Measurements from ENCODE around the gene TPK1. TPM values are rescaled to one million over a fixed set of nuclear protein-coding genes. Genes with fewer than 3 reads are reported as not detected.

TPK1 gene
- total RNA-seq, 4 donors from 2014 or later, result 8.0 to 15.6 (median 11.1) TPM

- no peak for TF ChIP-seq CTCF (IDR thresholded peaks at IDR 0.05; ENCODE audit: low read depth)
Observed at GRCh38 chr7:144488977-144489376, 346.9 kb downstream of the TPK1 start.

GRCh38 chr7:144487901-144488300, 348.0 kb downstream of the TPK1 start:
- no peak for TF ChIP-seq CTCF (IDR thresholded peaks at IDR 0.05; ENCODE audit: low read depth)

- no peak for TF ChIP-seq CTCF (IDR thresholded peaks at IDR 0.05; ENCODE audit: low read depth)
Observed at GRCh38 chr7:144484445-144484844, 351.4 kb downstream of the TPK1 start.

GRCh38 chr7:144483189-144483588, 352.7 kb downstream of the TPK1 start:
- TF ChIP-seq CTCF (IDR thresholded peaks at IDR 0.05; ENCODE audit: low read depth), result no peak

- no peak for TF ChIP-seq CTCF (IDR thresholded peaks at IDR 0.05; ENCODE audit: low read depth)
Observed at GRCh38 chr7:144481833-144482232, 354.0 kb downstream of the TPK1 start.

GRCh38 chr7:144477348-144477747, 358.5 kb downstream of the TPK1 start:
- TF ChIP-seq CTCF (IDR thresholded peaks at IDR 0.05; ENCODE audit: low read depth), result no peak

GRCh38 chr7:144474800-144475615, 360.8 kb downstream of the TPK1 start:
- TF ChIP-seq CTCF (IDR thresholded peaks at IDR 0.05; ENCODE audit: low read depth), result no peak
